Measurements from ENCODE around the gene ATL3. TPM values are rescaled to one million over a fixed set of nuclear protein-coding genes. Genes with fewer than 3 reads are reported as not detected.
"Not testable (repeated sequence)": the region's sequence is repeated elsewhere in the genome, so short reads cannot be mapped to it uniquely, and the experiment has no call there.

ATL3 gene
- total RNA-seq, 1 donor from 2014 or later = 96.9 TPM

GRCh38 chr11:63603180-63603518 is 68.0 kb downstream of the ATL3 start:
- peak; percentile 44 for DNase-seq (ENCODE audit: extremely low spot score, unreplicated experiment)
- Mint-ChIP-seq H3K27me3 (ENCODE audit: unreplicated experiment) (peaks cover 2% of the 10 kb centered on the region), H3K4me3 (ENCODE audit: unreplicated experiment) (no peak overlapping the region), H3K4me1 (ENCODE audit: unreplicated experiment) (peaks cover 11% of the 10 kb centered on the region), H3K36me3 (ENCODE audit: unreplicated experiment) (no peaks in the 10 kb centered on the region), H3K9me3 (ENCODE audit: unreplicated experiment) (no peaks in the 10 kb centered on the region), H3K27ac (ENCODE audit: unreplicated experiment) (no peak overlapping the region)
- no peak for TF ChIP-seq CTCF (IDR thresholded peaks at IDR 0.05)

- peak; percentile 27 for DNase-seq (ENCODE audit: extremely low spot score, unreplicated experiment)
- not testable (repeated sequence) for H3K27me3 Mint-ChIP-seq (ENCODE audit: unreplicated experiment); H3K9me3 Mint-ChIP-seq (ENCODE audit: unreplicated experiment); H3K36me3 Mint-ChIP-seq (ENCODE audit: unreplicated experiment); H3K4me3 Mint-ChIP-seq (ENCODE audit: unreplicated experiment); H3K4me1 Mint-ChIP-seq (ENCODE audit: unreplicated experiment)
- H3K27ac Mint-ChIP-seq (ENCODE audit: unreplicated experiment) = peak overlapping the region; percentile 1
Measured at GRCh38 chr11:63602290-63603179, 68.6 kb downstream of the ATL3 start.

- Mint-ChIP-seq H3K9me3 (ENCODE audit: unreplicated experiment) (no peaks in the 10 kb centered on the region), H3K27me3 (ENCODE audit: unreplicated experiment) (no peaks in the 10 kb centered on the region), H3K4me1 (ENCODE audit: unreplicated experiment) (peaks cover 7% of the 10 kb centered on the region), H3K4me3 (ENCODE audit: unreplicated experiment) (no peak overlapping the region), H3K27ac (ENCODE audit: unreplicated experiment) (no peak overlapping the region), H3K36me3 (ENCODE audit: unreplicated experiment) (peaks cover 2% of the 10 kb centered on the region)
- DNase-seq (ENCODE audit: extremely low spot score, unreplicated experiment) = no peak
- no peak for TF ChIP-seq CTCF (IDR thresholded peaks at IDR 0.05)
Measured at GRCh38 chr11:63599211-63600122, 71.7 kb downstream of the ATL3 start.

- Mint-ChIP-seq H3K36me3 (ENCODE audit: unreplicated experiment) (peaks cover 2% of the 10 kb centered on the region), H3K27ac (ENCODE audit: unreplicated experiment) (no peak overlapping the region), H3K4me3 (ENCODE audit: unreplicated experiment) (no peak overlapping the region), H3K4me1 (ENCODE audit: unreplicated experiment) (peaks cover 7% of the 10 kb centered on the region), H3K9me3 (ENCODE audit: unreplicated experiment) (no peaks in the 10 kb centered on the region), H3K27me3 (ENCODE audit: unreplicated experiment) (no peaks in the 10 kb centered on the region)
- no peak for TF ChIP-seq CTCF (IDR thresholded peaks at IDR 0.05)
- DNase-seq (ENCODE audit: extremely low spot score, unreplicated experiment) = no peak
Measured at GRCh38 chr11:63598556-63598955, 72.6 kb downstream of the ATL3 start.

GRCh38 chr11:63595296-63595695 is 75.9 kb downstream of the ATL3 start:
- H3K27me3 Mint-ChIP-seq (ENCODE audit: unreplicated experiment) = no peaks in the 10 kb centered on the region
- no peaks in the 10 kb centered on the region for H3K4me1 Mint-ChIP-seq (ENCODE audit: unreplicated experiment)
- H3K27ac Mint-ChIP-seq (ENCODE audit: unreplicated experiment) = no peak overlapping the region
- DNase-seq (ENCODE audit: extremely low spot score, unreplicated experiment) = no peak
- H3K4me3 Mint-ChIP-seq (ENCODE audit: unreplicated experiment) = no peak overlapping the region
- no peaks in the 10 kb centered on the region for H3K9me3 Mint-ChIP-seq (ENCODE audit: unreplicated experiment)
- no peak for TF ChIP-seq CTCF (IDR thresholded peaks at IDR 0.05)
- H3K36me3 Mint-ChIP-seq (ENCODE audit: unreplicated experiment) = peaks cover 4% of the 10 kb centered on the region

Data from osteocyte (in vitro differentiated cells).